SH-SY5Y (cell line): Measurements from ENCODE around the gene COL26A1.

Experiments
- GATA2 ChIP-seq: IDR thresholded peaks from 2 replicates; pipeline ENCODE4 v1.6.1; 2011; ENCODE audit warnings: mild to moderate bottlenecking, low read depth, low read length
- GATA3 ChIP-seq: IDR thresholded peaks from 2 replicates; pipeline ENCODE4 v1.6.1; 2011; ENCODE audit warnings: low read depth, mild to moderate bottlenecking, low read length, moderate library complexity

GRCh38 chr7:101352920-101353308 lies 9.8 kb upstream of the COL26A1 start:
- TF ChIP-seq GATA3 (no peak), GATA2 (no peak)
